GM19238 (cell line): ENCODE results near the gene COG4.
"Not testable (repeated sequence)": the region's sequence is repeated elsewhere in the genome, so short reads cannot be mapped to it uniquely, and the experiment has no call there.

Experiments used
- DNase-seq: peaks from one replicate; pipeline ENCODE4 v3.0.0; 2011; ENCODE audit warnings: low spot score; ENCODE audit not compliant: insufficient read length

COG4 gene

DNA sequence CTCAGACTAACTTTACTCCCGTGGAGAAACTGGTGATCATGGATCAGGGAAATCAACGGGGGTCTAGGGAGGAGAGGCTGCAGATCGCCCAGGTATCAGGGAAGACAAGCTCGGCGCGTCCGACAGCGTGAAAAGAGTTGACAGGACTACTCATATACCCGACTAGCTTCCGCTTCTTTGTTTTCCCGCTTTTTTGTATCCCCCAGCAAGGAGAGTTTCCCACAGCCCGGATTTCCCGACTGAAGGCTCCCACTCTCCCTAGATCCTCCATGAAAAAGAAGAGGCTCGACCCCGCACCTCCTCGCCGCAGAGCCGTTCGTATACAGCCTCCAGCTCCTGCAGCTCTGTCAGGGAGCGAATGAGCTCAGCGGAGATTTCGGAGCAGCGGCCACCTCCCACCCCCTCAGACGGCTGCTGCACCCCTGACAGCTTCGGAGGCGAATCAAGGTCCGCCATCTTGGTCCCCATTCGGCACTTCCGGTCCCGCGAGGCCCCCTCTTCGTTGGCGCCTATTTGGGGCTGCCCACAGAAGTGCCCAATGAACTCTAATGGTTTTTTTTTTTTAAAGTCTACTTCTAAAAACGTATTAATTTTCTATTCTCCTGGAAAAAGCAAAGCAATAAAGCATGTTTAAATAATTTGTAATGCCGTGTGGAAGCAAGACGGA is at the start of gene COG4:
Gene COG4 (minus strand): TSS at position 479 of the 667 bp plus-strand sequence. CDS start 11 bp downstream, at position 468.
- DNase-seq: peak; percentile 76

DNA sequence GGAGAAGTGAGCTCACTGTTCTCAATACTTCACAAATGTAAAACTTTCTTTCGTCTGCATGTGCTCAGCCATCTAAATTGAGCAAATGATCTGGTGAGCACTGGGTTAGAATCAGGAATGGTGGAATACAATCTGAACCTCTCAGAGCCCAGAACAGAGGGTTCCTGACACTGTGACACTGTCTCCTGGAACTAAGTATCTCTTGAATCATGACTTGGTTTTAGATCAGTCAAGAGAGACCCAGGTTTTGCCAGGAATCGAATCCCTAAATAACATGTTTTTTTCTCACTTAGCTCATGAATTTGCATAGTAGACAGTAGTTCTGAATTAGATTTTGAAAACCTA is 49.5 kb upstream of the COG4 start:
- no peak for DNase-seq

DNA sequence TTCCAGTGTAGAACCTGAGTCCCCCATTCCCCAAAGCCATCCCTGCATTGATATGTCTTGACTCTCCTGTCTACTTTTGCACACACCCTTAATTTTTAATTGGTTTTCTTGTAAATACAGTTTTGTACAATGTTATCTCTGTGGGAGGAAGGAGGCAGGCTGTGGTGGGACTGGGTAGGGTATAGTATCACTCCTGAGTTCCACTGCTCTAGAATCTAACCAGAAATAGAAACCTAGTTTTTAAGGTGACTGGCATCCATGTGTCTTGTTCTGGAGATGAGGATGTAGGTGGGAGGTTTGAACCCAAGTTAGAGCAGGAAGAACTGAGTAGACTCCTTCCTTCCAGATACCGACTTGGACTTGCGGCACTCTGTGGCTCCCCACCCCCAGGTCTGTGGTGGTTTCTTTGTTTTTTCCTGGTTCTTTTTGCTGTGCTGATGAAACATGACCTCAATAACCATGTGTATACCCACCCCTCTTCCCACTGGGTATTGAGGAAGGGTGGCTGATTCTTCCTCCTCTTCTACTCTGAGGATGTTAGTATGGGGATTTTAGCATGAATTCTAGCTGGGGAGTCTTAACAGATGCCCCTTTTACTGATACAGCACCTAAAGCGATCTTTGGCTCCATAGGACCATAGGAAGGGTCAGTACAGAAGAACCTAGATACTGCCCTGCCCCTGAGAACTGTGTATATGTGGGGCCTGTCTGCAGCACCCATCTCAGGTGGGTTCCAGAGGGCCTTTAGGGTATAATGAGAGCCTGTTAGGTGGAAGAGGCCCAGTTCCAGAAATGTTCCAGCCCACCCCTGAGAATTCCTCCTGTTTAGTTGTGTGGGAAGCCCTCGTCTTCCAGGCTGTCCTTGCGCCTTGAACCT is 48.9 kb upstream of the COG4 start:
- no peak for DNase-seq

DNA sequence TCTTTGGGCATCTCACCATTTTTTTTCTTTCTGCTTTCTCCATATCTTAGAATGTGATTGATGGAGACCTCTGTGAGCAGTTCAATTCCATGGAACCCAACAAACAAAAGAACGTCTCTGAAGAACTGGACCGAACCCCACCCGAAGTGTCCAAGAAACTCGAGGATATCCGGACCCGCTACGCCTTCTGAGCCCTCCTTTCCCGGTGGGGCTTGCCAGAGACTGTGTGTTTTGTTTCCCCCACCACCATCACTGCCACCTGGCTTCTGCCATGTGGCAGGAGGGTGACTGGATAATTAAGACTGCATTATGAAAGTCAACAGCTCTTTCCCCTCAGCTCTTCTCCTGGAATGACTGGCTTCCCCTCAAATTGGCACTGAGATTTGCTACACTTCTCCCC is 48.3 kb upstream of the COG4 start:
- DNase-seq: no peak

DNA sequence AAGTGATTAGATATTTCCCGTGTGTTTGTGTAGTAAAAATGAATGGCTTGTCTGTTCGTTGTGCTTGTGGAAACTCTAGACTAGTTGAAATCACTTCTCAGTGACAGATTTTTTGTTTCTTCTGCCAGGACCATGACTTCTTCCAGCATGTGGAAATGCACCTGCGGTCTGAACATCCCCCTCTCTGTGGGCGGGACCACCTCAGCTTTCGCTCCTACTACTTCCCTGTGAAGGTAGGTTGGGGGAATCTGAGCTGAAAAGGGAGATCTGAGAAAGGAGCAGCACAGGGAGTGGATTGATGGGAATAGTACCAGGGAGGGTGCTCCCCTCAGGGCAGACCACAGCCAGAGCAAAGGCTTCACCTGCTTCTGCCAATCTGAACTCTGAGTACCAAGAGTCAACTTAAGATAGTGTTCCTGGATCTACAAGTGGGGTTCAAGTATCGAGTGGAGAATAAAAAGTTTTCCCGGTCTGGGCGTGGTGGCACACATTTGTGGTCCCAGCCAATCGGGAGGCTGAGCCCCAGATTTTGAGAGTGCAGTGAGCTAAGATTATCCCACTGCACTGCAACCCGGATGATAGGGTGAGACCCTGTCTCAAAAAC is 47.7 kb upstream of the COG4 start:
- no peak for DNase-seq

DNA sequence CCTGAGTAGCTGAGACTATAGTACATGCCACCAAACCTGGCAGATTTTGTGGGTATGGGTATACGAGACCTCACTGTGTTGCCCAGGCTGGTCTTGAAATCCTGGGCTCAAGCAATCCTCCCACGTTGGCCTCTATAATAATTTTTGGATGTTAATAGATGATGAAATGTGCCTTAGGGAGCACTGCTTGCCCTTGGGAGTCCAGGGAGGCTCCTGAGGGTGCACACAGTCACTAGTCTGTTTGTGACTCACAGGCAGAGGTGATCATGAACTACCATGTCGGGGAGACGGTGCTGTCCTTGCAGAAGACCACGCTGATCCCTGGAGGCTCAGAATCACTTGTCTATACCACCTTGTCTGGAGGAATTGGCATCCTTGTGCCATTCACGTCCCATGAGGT is 46.4 kb upstream of the COG4 start:
- no peak for DNase-seq

DNA sequence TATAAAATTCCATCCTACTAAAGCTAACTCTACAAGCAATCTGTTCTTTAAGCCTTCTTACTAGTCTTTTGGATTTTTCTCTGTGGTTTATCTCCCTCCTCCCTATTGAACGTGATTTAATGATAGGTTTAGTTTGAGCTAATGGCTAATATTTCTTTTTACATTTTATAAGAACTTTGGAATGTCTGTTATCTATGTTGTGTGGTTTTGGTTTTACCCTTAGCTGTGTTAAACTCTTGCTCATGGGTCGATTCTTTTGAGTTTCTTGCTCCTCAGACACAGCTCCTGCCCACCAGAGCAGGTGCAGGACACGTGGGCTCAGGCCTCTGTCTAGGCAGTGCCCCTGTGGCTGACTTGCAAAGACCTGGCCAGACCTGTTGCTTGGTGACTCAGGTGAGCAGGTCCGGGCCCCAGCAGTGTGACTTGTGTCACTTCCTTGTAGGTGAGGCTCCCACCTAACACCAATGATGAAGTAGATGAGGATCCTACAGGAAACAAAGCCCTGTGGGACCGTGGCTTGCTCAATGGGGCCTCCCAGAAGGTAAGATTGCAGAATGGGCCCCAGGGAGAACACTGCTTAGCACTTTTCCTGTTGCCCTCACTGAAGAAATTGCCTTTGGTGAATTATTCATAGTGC is 45.4 kb upstream of the COG4 start:
- no peak for DNase-seq

DNA sequence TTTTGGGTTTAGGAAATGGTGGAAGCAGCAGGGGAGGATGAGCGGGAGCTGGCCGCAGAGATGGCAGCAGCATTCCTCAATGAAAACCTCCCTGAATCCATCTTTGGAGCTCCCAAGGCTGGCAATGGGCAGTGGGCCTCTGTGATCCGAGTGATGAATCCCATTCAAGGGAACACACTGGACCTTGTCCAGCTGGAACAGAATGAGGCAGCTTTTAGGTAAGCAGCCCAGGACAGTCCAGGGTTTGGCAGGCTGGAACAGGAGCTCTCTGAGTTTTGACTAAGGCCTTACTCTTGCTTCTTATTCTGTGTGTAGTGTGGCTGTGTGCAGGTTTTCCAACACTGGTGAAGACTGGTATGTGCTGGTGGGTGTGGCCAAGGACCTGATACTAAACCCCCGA is 41.7 kb upstream of the COG4 start:
- DNase-seq: no peak

DNA sequence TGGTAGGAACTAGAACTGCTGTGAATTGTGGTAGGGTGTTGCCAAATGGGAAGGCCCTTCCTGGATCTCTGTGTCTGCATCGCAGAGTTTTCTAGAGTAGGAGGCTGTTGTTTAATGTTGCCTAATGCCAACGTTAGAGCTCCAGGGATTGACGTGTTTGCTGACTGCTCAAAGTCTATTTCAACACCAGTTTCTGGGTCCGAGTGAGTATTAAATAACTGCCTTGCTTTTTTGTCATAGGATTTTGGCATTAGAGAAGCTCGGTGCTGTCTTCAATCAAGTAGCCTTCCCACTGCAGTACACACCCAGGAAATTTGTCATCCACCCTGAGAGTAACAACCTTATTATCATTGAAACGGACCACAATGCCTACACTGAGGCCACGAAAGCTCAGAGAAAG is 40.3 kb upstream of the COG4 start:
- no peak for DNase-seq

DNA sequence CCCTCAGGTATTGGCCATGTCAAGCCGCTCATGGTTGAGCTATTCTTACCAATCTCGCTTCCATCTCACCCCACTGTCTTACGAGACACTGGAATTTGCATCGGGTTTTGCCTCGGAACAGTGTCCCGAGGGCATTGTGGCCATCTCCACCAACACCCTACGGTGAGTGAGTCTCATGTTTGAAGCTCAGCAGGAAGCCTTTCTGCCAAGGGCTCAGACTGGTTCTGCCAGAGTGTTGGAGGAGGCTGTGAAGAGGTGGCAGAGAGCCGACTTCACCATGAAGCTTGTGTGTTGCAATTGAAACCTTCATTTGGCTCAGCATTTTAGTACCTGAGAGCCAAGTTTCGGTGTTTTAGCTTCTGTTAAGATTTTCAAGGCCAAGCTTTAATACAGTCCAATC is 38.3 kb upstream of the COG4 start:
- DNase-seq: no peak

DNA sequence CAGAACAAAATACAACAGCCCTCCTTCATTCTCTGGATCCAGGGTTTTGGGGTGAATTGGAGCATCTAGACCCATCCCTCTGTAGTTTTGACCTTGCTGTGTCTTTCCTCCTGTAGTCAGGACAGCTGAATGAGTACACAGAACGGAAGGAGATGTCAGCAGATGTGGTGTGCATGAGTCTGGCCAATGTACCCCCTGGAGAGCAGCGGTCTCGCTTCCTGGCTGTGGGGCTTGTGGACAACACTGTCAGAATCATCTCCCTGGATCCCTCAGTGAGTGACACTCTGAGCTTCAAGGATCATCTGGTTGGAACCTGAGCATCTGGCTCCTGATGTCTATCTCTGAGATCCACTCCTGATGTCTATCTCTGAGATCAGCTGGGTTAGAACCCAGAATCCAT is 32.7 kb upstream of the COG4 start:
- no peak for DNase-seq

DNA sequence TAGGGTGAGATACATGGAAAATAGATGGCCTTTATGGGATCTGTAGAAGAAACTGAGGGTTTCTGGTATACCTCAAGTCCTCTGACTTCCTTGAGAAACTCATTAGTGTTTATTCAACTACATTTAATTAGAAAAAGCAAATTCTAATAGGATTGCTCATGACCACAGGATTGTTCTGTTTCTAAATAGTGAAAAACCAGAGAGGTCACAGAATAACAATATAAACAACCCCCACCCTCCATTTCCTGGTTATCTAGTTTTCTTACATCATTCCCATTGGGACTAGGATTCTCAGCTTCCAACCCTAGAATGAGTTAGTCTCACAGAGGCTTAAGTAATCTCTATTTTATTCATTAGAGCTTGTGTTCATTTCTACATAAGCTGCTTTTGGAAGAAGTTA is 30.3 kb upstream of the COG4 start:
- no peak for DNase-seq

DNA sequence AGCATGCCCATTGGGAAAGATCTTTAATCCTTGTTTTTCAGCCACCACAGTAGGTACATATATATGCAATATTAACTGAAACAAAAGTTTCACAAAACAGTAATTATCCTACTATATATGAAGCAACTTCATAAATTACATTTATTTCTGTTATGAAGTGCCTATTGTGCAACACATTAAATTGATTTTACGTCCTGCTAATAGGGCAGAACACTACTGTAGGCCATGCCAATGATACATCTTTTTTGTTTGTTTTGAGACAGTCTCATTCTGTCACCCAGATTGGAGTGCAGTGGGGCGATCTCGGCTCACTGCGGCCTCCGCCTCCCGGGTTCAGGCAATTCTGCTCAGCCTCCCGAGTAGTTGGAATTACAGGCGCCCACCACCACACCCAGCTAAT is 29.3 kb upstream of the COG4 start:
- no peak for DNase-seq

DNA sequence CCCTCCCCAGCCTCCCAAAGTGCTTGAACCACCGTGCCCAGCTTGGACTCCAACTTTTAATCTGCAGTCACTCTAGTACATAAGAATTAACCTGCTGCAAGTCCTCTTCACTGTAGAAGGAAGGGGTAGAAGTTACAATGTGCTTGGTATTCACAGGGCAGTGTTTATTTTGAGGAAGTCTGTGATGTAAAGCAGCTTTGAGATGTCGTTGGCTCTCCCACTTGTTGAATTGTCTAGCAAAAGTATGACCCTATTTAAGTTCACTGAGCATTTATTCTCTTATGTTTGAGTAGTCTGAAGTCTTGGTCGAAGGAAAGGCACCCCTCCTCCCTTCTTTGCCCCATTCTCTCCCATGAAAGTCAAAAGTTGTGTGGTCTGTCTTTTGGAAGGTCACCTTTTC is 28.4 kb upstream of the COG4 start:
- no peak for DNase-seq

DNA sequence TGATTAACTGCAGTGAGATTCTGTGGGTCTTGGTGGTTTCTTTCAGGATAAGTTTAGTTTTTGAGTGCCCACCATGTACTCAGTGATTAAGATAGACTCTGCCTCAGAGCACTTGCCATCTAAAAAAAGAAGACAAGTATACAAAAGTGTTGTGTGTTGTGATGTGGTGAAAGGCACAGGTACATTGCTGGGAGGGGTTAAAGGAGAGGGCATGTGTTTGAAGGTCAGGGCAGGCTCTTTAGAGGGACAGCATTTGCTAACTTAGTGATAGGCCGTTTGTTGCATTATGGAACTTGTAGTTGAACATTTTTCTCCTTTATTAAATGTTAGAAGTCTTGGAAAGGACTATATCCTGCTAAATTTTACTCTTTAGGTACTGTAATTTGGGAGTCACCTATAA is 26.7 kb upstream of the COG4 start:
- DNase-seq: no peak

DNA sequence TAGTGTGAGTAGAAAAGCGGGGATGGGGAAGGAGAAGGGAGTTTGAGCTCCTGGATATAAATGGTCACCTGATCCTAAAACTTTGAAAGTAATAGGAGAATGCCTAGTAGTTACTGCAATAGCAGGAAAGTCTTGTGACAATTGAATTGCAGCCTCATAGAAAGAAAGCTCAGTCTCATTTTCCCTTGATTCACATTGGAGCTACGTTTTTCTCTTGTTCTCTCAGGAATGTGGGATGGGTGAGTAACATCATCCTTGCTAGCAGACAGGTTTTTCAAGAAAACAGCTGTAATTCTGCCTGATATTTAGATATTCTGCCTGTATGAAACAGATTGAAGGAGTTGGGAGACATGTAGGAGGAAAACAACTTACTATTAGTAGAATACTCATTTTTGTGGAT is 25.6 kb upstream of the COG4 start:
- no peak for DNase-seq

DNA sequence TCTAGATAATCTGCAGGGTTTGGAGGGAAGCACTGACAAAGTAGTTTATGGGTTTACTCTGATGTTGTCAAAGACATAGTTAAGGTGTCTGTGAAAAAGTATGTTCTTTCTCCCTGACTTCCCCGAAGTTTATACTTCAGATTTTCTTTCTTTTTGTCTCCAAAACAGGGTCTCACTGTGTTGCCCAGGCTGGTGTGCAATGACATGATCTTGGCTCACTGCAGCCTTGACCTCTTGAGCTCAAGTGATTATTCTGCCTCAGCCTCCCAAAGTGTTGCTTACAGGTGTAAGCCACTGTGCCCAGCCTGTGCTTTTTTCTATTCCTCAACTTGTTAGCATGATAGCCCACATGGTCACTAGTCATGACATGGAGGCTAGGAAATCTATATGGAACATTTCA is 21.2 kb upstream of the COG4 start:
- DNase-seq: no peak

DNA sequence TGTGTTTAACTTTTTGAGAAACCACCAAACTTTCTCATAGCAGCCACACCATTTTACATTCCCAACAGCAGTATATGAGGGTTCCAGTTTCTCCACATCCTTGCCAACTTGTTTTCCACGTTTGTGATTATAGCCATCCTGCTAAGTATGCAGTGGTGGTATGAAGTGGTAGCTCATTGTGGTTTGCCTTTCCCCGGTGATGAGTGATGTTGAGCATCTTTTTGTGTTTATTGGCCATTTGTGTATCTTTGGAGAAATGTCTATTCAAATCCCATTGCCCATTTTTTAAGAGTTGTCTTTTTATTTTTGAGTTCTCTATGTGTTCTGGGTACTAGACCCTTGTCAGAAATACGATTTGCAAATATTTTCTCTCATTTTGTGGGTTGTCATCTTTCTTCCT is 17.6 kb upstream of the COG4 start:
- DNase-seq: no peak

DNA sequence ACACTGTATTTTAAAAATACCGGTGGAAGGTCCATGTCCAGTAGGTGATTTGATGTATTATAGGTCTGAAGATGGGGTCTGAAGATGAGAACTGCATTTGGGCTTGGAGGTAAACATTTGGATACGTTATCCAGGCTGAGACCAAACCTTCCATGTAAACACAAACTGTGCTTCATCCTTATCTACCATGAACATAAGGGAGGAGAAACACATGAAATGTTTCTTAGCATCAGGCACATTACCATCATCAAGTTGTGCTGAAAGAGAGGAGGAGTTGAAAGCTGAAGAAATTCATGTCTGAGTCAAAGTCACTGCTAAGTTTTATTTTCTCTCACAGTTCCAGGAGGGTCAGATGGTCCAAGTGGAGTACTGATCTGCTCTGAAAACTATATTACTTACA is 11.6 kb upstream of the COG4 start:
- DNase-seq: no peak

DNA sequence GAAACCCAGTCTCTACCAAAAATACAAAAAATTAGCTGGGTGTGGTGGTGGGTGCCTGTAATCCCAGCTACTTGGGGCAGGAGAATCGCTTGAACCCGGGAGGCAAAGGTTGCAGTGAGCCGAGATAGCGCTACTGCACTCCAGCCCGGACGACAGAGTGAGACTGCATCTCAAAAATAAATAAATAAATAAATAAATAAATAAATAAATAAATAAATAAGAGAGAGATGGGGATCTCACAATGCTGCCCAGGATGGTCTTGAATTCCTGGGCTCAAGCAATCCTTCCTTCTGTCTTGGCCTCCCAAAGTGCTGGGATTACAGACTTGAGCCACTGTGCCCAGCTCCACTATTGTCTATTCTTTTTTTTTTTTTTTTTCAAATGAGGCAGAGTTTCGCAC is 6.6 kb upstream of the COG4 start:
- not testable (repeated sequence) for DNase-seq

DNA sequence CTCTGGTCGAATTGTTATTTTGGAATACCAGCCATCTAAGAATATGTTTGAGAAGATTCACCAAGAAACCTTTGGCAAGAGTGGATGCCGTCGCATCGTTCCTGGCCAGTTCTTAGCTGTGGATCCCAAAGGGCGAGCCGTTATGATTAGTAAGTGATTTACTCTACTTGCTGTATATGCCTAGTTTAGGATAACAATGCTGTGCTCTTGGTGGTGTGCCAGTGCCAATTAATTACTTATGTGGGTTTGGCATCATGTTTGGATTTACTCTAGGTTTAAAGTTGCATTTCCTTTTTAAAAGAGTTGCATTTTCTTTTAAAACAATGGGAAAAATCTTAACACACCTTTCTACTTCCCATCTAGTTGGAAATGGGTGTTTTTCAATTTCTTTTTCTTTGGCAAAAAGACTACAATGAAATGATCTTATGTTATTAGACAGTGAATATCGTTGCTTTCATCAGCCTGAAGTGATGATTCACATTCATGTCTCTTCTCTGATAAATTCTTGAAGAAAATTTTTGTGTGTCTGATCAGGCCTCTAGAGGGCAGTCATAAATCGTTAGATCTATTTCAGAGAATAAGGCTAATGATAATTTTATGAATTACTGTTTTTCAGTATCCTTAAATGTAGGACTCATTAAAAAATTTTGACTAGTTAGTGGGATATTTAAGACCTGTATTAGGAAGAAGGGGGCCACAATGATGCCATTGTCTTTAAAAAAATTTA is 5.9 kb upstream of the COG4 start:
- no peak for DNase-seq
